ENCODE results near the gene ASB10. TPM values are rescaled to one million over a fixed set of nuclear protein-coding genes. Genes with fewer than 3 reads are reported as not detected.

The ASB10 gene
- total and polyA plus RNA-seq, 4 donors = not detected

DNA sequence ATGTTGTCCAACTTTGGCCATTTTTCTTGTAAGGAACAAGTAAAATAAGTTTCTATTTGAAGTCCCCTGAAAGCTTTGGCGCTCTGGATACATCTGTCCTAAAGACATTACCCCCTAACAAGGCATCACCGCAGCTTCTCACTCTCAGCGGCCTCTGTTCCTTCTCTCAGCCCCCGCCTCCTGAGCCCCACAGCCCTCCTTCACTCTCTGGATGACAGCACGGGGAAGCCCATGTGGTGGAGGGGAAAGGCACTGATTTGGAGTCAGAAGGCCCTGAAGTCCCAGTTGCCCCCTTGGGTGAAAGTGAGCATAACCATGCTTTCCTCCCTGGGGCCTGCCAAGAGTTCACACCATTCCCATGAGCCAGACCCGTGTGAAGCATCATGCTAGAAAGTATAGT, 18.7 kb upstream of the ASB10 start:
- TF ChIP-seq JUND (IDR thresholded peaks at IDR 0.05) (no peak), HNF4A (conservative IDR thresholded peaks at IDR 0.05) (no peak), TAF1 (conservative IDR thresholded peaks at IDR 0.05) (no peak), RXRA (IDR thresholded peaks at IDR 0.05) (no peak), NR2F2 (IDR thresholded peaks at IDR 0.05) (no peak), HNF4G (IDR thresholded peaks at IDR 0.05) (no peak), SP1 (IDR thresholded peaks at IDR 0.05) (no peak), FOXA1 (IDR thresholded peaks at IDR 0.05) (no peak), RAD21 (IDR thresholded peaks at IDR 0.05) (no peak), YY1 (IDR thresholded peaks at IDR 0.05) (no peak), FOXA2 (IDR thresholded peaks at IDR 0.05) (no peak), GABPA (IDR thresholded peaks at IDR 0.05 in 1 of 2, conservative IDR thresholded peaks at IDR 0.05 in 1 of 2) (no peak), EGR1 (IDR thresholded peaks at IDR 0.05; ENCODE audit: low read depth in 2 of 2) (no peak)
- TF ChIP-seq, protein P1, sequence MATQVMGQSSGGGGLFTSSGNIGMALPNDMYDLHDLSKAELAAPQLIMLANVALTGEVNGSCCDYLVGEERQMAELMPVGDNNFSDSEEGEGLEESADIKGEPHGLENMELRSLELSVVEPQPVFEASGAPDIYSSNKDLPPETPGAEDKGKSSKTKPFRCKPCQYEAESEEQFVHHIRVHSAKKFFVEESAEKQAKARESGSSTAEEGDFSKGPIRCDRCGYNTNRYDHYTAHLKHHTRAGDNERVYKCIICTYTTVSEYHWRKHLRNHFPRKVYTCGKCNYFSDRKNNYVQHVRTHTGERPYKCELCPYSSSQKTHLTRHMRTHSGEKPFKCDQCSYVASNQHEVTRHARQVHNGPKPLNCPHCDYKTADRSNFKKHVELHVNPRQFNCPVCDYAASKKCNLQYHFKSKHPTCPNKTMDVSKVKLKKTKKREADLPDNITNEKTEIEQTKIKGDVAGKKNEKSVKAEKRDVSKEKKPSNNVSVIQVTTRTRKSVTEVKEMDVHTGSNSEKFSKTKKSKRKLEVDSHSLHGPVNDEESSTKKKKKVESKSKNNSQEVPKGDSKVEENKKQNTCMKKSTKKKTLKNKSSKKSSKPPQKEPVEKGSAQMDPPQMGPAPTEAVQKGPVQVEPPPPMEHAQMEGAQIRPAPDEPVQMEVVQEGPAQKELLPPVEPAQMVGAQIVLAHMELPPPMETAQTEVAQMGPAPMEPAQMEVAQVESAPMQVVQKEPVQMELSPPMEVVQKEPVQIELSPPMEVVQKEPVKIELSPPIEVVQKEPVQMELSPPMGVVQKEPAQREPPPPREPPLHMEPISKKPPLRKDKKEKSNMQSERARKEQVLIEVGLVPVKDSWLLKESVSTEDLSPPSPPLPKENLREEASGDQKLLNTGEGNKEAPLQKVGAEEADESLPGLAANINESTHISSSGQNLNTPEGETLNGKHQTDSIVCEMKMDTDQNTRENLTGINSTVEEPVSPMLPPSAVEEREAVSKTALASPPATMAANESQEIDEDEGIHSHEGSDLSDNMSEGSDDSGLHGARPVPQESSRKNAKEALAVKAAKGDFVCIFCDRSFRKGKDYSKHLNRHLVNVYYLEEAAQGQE (IDR thresholded peaks at IDR 0.05) = no peak
- TF ChIP-seq, protein P2, sequence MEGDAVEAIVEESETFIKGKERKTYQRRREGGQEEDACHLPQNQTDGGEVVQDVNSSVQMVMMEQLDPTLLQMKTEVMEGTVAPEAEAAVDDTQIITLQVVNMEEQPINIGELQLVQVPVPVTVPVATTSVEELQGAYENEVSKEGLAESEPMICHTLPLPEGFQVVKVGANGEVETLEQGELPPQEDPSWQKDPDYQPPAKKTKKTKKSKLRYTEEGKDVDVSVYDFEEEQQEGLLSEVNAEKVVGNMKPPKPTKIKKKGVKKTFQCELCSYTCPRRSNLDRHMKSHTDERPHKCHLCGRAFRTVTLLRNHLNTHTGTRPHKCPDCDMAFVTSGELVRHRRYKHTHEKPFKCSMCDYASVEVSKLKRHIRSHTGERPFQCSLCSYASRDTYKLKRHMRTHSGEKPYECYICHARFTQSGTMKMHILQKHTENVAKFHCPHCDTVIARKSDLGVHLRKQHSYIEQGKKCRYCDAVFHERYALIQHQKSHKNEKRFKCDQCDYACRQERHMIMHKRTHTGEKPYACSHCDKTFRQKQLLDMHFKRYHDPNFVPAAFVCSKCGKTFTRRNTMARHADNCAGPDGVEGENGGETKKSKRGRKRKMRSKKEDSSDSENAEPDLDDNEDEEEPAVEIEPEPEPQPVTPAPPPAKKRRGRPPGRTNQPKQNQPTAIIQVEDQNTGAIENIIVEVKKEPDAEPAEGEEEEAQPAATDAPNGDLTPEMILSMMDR (IDR thresholded peaks at IDR 0.05; ENCODE audit: low read depth, low read length, missing input control) = no peak
- TF ChIP-seq, protein P3, sequence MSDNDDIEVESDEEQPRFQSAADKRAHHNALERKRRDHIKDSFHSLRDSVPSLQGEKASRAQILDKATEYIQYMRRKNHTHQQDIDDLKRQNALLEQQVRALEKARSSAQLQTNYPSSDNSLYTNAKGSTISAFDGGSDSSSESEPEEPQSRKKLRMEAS (IDR thresholded peaks at IDR 0.05) = no peak
- TF ChIP-seq, protein P4, sequence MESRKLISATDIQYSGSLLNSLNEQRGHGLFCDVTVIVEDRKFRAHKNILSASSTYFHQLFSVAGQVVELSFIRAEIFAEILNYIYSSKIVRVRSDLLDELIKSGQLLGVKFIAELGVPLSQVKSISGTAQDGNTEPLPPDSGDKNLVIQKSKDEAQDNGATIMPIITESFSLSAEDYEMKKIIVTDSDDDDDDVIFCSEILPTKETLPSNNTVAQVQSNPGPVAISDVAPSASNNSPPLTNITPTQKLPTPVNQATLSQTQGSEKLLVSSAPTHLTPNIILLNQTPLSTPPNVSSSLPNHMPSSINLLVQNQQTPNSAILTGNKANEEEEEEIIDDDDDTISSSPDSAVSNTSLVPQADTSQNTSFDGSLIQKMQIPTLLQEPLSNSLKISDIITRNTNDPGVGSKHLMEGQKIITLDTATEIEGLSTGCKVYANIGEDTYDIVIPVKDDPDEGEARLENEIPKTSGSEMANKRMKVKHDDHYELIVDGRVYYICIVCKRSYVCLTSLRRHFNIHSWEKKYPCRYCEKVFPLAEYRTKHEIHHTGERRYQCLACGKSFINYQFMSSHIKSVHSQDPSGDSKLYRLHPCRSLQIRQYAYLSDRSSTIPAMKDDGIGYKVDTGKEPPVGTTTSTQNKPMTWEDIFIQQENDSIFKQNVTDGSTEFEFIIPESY (IDR thresholded peaks at IDR 0.05) = no peak
- TF ChIP-seq, protein P5, sequence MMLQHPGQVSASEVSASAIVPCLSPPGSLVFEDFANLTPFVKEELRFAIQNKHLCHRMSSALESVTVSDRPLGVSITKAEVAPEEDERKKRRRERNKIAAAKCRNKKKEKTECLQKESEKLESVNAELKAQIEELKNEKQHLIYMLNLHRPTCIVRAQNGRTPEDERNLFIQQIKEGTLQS (IDR thresholded peaks at IDR 0.05) = no peak
- H3K36me3 ChIP-seq (ENCODE audit: control insufficient read depth in 4 of 4, insufficient read depth in 3 of 4, low read depth in 1 of 4, low read length in 3 of 4) = no peaks in the 10 kb centered on the region
- H3K27me3 ChIP-seq (ENCODE audit: control insufficient read depth in 4 of 4, insufficient read depth in 4 of 4, low read length in 3 of 4) = peaks cover 0 to 12% (median 0%) of the 10 kb centered on the region in 4 donors
- H3K9ac ChIP-seq (ENCODE audit: low read depth in 1 of 2, low read length in 2 of 2) = no peak overlapping the region
- no peak overlapping the region for H3K4me3 ChIP-seq (ENCODE audit: low read depth in 1 of 3, low read length in 3 of 3)
- no peak overlapping the region for H3K27ac ChIP-seq (ENCODE audit: low read depth in 1 of 2, low read length in 2 of 2)
- H3K4me1 ChIP-seq (ENCODE audit: control insufficient read depth in 4 of 4, insufficient read depth in 4 of 4, low read length in 3 of 4) = no peaks in the 10 kb centered on the region
- 72% methylated on average over 6 of the region's 6 CpGs for WGBS
- no peak for DNase-seq (ENCODE audit: low spot score)
- no peaks in the 10 kb centered on the region for H3K9me3 ChIP-seq (ENCODE audit: control insufficient read depth in 4 of 4, low read length in 3 of 4)

Measured in liver (tissue), 9 donors.